Measurements from ENCODE around the gene ZSWIM8. TPM values are rescaled to one million over a fixed set of nuclear protein-coding genes. Genes with fewer than 3 reads are reported as not detected.

ZSWIM8 gene
- total and polyA plus RNA-seq, 10 of the 15 experiments (the other 5 are each of a cell fraction or from before 2014, with no cell fraction given): 7.8 to 47.1 (median 23.6) TPM

DNA sequence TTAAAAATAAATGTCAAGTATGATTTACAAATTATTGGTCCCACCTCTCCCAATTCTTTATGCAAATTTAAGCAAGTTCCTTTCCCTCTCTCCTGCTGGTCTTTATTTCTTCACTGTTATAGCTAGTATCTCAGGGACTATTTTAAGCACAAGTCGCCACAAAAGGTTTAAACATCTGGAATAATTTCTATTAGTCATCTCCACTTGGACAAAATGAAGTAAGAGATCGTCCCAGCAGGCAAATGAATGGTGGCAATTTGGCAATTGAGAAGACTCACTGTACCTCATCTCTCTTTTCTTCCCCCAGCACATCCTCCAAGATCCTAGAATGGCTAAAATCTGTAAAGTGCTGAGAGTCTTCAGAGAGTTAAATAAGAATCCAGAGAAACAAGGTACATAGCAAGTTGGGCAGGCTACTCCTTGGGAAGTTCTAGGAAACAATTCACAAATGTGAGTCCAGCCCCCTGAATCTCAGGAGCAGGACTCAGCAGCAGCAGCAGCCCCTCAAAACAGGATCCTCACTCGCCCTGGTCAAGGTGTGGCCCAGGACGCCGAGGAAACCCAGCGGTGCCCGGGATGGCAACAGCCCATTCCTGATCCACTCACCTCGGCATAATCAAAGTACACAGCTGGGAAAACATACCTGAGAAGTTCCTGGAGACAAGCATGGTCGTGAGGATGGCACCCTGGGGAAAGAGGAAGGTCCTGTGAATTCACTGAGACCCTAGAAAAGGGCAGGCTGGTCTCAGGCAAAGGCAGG lies 56.3 kb downstream of the ZSWIM8 start:
- intact Hi-C loops (cut with micrococcal nuclease; ENCODE audit: unreplicated experiment): no loop called here
- Histone ChIP-seq H3K27me3 (replicated peaks in 1 of 2; ENCODE audit: control insufficient read depth in 2 of 2, insufficient read depth in 2 of 2, low read length in 1 of 2) (no peaks in the 10 kb centered on the region), H3K4me2 (ENCODE audit: control insufficient read depth, insufficient read depth) (no peak overlapping the region), H3K27ac (ENCODE audit: control insufficient read depth, insufficient read depth) (no peak overlapping the region), H4K20me1 (ENCODE audit: control insufficient read depth, insufficient read depth) (no peaks in the 10 kb centered on the region), H3K79me2 (ENCODE audit: control insufficient read depth, insufficient read depth, low read length) (no peaks in the 10 kb centered on the region), H3K9me3 (replicated peaks; ENCODE audit: control insufficient read depth, insufficient read depth, low read length) (no peaks in the 10 kb centered on the region), H2AFZ (ENCODE audit: control insufficient read depth, low read depth, low read length) (no peak overlapping the region), H3K4me3 (no peak overlapping the region), H3K36me3 (ENCODE audit: control insufficient read depth in 2 of 2, insufficient read depth in 2 of 2, low read length in 1 of 2) (peaks cover 6% of the 10 kb centered on the region in 2 experiments; a peak in 3 of 4 replicates), H3K9ac (ENCODE audit: control insufficient read depth, insufficient read depth, low read length) (no peak overlapping the region), H3K4me1 (ENCODE audit: control insufficient read depth, insufficient read depth, low read length) (no peaks in the 10 kb centered on the region)
- CTCF ChIA-PET: no interaction called here
- no TSS peak for BruUV-seq (replicated peaks)
- 87% methylated on average over 9 of the region's 9 CpGs for WGBS (ENCODE audit: insufficient coverage, insufficient replicate concordance, low lambda C conversion rate, missing lambda C conversion rate)
- RAD21 ChIA-PET (ENCODE audit: unreplicated experiment): interaction anchor here (1.3 to 1.4 kb wide), 2 partner anchors 33 to 38 kb away, joined by 3 to 4 read pairs; no protein-coding TSS in a partner anchor
- TF ChIP-seq, protein P1, sequence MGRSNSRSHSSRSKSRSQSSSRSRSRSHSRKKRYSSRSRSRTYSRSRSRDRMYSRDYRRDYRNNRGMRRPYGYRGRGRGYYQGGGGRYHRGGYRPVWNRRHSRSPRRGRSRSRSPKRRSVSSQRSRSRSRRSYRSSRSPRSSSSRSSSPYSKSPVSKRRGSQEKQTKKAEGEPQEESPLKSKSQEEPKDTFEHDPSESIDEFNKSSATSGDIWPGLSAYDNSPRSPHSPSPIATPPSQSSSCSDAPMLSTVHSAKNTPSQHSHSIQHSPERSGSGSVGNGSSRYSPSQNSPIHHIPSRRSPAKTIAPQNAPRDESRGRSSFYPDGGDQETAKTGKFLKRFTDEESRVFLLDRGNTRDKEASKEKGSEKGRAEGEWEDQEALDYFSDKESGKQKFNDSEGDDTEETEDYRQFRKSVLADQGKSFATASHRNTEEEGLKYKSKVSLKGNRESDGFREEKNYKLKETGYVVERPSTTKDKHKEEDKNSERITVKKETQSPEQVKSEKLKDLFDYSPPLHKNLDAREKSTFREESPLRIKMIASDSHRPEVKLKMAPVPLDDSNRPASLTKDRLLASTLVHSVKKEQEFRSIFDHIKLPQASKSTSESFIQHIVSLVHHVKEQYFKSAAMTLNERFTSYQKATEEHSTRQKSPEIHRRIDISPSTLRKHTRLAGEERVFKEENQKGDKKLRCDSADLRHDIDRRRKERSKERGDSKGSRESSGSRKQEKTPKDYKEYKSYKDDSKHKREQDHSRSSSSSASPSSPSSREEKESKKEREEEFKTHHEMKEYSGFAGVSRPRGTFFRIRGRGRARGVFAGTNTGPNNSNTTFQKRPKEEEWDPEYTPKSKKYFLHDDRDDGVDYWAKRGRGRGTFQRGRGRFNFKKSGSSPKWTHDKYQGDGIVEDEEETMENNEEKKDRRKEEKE (IDR thresholded peaks at IDR 0.05): no peak
- TF ChIP-seq POLR2AphosphoS2 (IDR thresholded peaks at IDR 0.05; ENCODE audit: low read depth, low read length) (no peak), MTA3 (IDR thresholded peaks at IDR 0.05; ENCODE audit: borderline replicate concordance, low read length) (no peak), LARP7 (IDR thresholded peaks at IDR 0.05) (no peak), SMARCA5 (IDR thresholded peaks at IDR 0.05) (no peak), ZNF274 (IDR thresholded peaks at IDR 0.05; ENCODE audit: insufficient read depth, insufficient read length) (no peak), BACH1 (IDR thresholded peaks at IDR 0.05; ENCODE audit: borderline replicate concordance) (no peak), SUPT20H (IDR thresholded peaks at IDR 0.05; ENCODE audit: borderline replicate concordance, control insufficient read depth, low read depth, low read length) (no peak), DPF2 (IDR thresholded peaks at IDR 0.05) (no peak)
- TF ChIP-seq, protein P2, sequence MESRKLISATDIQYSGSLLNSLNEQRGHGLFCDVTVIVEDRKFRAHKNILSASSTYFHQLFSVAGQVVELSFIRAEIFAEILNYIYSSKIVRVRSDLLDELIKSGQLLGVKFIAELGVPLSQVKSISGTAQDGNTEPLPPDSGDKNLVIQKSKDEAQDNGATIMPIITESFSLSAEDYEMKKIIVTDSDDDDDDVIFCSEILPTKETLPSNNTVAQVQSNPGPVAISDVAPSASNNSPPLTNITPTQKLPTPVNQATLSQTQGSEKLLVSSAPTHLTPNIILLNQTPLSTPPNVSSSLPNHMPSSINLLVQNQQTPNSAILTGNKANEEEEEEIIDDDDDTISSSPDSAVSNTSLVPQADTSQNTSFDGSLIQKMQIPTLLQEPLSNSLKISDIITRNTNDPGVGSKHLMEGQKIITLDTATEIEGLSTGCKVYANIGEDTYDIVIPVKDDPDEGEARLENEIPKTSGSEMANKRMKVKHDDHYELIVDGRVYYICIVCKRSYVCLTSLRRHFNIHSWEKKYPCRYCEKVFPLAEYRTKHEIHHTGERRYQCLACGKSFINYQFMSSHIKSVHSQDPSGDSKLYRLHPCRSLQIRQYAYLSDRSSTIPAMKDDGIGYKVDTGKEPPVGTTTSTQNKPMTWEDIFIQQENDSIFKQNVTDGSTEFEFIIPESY (IDR thresholded peaks at IDR 0.05): no peak
- TF ChIP-seq, protein P3, sequence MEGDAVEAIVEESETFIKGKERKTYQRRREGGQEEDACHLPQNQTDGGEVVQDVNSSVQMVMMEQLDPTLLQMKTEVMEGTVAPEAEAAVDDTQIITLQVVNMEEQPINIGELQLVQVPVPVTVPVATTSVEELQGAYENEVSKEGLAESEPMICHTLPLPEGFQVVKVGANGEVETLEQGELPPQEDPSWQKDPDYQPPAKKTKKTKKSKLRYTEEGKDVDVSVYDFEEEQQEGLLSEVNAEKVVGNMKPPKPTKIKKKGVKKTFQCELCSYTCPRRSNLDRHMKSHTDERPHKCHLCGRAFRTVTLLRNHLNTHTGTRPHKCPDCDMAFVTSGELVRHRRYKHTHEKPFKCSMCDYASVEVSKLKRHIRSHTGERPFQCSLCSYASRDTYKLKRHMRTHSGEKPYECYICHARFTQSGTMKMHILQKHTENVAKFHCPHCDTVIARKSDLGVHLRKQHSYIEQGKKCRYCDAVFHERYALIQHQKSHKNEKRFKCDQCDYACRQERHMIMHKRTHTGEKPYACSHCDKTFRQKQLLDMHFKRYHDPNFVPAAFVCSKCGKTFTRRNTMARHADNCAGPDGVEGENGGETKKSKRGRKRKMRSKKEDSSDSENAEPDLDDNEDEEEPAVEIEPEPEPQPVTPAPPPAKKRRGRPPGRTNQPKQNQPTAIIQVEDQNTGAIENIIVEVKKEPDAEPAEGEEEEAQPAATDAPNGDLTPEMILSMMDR (IDR thresholded peaks at IDR 0.05 in 2 of 3, conservative IDR thresholded peaks at IDR 0.05 in 1 of 3; ENCODE audit: control insufficient read depth in 2 of 3, extremely low read depth in 1 of 3, insufficient read depth in 1 of 3, low read depth in 3 of 3, low read length in 3 of 3): no peak
- DNase-seq (ENCODE audit: low read depth, low spot score) (no peak), ATAC-seq (no peak), FAIRE-seq (no peak)
- POLR2A ChIA-PET: no interaction called here
- in situ Hi-C loops (cut with MboI): no loop called here
- SMC1A ChIA-PET (ENCODE audit: uncharacterized antibody, unreplicated experiment): no interaction called here

All from GM12878 (cell line).